Hematopoietic multipotent progenitor cell treated with erythropoietin and hydrocortisone succinate and interleukin-3 and kit ligand, for 8 days (in vitro differentiated cells): ENCODE results near the gene IL22RA1.

Experiments used
- DNase-seq: peaks from one replicate; pipeline ENCODE4 v3.0.0-alpha.2; 2015

The IL22RA1 gene

DNA sequence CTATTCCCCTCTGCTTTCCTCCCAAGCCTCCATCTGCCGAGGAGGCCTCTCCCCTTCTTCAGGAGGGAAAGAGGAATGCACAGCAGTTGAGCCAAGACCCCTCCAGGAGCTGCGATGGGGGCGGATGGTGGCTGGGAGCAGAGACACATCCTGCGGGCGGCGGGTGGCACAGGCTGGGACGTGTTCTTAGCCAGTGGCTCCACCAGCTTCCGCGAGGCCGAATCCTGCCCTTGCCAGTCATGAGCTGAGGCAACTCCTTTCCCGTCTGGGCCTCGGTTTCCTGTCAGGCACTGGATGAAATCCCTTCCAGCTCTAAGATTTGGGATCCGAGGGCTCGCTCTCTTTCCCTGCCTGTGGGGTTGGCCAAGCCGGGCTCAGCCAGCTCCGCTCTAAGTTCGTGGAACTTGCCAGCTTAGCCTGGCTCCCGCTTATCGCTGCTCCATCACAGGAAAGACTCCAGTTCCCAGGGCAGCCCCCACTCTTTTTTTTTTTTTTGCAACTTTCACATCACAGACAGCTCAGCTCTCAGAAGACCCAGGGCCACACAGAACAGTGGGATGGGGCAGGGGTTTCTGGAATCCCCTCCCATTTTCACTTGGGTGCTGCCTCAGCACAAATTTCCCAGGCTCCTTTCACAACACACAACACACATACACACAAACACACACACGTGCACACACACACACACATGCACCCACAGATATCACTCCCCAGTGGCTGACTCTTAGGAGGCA lies 31.5 kb downstream of the IL22RA1 start:
- no peak for DNase-seq

DNA sequence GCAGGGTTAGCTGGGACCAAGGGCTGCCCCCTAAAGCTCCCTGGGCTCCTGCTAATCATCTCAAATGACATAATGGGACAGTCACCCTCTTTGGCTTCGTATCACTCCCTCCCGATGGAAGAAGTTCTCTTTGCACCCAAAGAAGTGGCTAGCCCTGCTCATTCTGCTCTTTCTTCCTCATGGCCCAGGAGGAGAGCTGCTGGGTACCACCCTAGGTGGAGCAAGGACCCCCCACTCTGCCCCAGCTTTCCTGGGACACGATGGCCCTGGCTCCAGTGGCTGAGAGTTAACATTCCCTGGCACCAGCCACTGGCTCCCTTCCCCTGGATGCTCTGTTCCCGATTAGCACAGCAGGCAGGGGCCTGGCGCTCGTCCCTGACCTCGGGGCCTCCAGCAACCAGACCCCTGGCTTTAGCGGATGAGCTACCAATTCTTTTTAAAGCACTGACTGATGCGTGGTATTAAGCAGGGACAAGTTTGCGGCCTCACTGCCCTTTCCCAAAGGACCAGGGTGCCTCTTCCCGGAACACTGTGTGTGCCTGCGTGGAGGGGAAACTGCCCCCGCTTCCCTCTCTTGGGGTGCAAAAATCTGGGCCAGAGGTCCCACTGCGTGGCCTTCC lies 32.2 kb downstream of the IL22RA1 start:
- DNase-seq = no peak

DNA sequence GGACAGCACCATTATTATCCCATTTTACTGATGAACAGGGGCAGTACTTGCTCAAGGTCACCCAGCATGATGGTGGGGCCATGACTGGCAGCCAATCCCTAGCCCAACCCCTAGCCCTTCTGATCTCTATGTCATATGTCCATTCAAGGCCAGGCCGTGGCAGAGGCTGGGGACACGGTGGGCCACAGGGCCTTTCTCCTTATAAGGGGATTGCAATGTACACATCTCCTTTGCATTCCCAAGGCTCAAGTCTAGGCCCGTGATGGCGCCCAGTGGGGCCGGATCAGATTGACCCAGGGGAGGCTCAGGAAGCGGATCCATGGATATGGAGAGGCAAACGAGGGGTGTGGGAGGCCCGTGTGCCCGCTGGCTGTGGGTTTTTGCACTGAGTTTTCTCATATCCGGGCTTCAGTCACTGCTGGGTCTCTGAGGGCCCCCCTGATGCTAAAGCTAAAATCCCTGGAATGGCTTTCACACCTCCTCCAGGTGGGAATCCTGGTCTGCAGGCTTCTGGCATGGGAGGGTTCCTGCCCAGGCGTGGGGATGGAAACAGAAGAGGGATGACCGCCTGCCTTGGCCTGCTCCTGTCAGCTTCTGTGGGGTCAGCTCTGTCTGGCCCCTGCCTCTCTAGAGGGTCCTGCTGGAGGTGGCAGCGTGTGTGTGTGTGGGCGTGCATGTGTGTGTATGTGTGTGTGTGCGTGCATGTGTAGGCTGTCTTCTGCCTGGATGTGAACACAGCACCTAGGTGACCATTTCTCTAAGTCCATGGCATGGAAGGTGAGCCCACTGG lies 33.1 kb downstream of the IL22RA1 start:
- DNase-seq = no peak

DNA sequence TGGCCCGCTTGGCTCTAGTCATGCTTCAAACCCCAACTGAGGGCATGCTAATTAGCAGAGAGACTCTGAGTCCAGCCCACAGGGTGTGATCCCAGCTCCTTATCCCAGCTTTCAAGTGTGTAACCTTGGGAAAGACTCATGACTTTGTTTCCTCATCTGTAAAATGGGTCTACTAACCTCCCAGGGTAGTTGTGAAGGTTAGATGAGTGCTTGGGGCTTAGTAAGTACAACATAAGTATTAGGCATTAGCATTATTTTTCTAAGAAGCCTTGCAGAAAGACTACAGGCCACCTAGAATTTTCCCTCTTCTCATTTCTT lies 33.8 kb downstream of the IL22RA1 start:
- DNase-seq = no peak

DNA sequence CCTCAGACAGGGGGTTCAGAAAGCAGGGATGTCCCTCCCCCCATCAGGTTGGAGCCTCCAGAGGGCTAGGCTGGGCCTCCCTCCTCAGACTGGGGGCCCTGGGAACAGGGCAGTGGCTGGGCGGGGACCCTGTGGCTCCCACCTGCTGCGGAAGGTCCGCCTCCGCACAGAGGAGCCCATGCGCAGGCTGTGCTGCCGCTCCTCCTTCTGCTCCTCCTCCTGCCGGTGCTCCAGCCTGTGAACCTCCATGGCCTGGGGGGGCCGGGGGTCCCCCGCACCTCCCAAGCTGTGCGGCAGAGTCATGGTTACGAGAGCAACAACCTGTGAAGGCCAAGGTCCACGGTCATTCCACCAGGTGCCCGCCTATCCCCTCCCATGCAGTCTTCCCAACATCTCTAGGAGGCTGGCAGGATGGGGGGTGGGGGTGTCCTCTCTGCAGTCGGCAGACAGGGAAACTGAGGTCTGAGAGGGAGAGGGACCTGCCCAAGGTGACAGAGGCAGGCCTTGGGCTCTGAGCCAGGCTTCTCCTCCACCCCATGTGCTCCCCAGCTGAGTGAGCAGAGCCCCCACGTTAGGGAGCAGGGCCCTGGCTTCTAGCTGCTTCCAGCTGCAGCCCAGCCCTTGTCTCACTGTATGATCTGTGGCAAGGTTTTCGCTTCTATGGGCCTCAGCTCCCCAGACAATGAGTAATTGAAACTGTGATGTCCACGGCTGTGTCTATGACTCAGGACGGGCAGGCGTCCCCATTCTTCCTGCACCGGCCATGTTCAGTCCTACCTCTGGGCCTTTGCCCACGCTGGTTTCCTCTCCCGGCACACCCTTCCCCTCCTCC lies 34.4 kb downstream of the IL22RA1 start:
- no peak for DNase-seq

DNA sequence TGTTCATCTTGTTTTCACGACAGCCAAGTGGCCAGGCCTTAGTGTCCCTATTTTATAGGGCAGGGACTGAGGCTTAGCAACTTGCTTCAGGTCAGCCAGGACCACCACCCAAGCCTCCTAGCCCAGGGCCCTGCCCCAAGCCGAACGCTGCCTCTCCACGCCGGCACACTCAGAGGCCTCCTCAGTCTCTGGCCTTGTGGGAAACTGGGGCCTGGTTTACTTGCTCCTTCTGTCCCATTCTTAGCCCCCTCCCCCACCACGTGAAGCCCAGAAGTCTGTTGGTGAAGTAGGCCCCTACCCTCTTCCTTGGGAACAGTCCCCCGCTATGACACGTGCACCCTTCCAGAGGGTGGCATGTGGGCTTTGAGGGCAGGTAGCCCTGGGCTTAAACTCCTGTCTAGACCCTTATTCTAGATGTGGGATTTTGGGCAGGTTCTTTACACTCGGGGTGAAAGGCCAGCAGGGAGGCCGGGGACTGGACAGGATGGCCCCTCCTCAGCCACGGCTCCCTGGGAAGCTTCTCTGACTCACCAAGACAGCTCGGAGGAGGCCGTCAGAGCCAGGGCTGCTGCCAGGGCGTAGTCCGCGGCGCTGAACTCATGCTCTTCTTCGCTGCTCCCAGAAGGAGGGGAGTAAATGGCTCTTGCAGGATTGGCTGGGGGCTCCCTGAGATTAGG lies 35.3 kb downstream of the IL22RA1 start:
- DNase-seq = no peak

DNA sequence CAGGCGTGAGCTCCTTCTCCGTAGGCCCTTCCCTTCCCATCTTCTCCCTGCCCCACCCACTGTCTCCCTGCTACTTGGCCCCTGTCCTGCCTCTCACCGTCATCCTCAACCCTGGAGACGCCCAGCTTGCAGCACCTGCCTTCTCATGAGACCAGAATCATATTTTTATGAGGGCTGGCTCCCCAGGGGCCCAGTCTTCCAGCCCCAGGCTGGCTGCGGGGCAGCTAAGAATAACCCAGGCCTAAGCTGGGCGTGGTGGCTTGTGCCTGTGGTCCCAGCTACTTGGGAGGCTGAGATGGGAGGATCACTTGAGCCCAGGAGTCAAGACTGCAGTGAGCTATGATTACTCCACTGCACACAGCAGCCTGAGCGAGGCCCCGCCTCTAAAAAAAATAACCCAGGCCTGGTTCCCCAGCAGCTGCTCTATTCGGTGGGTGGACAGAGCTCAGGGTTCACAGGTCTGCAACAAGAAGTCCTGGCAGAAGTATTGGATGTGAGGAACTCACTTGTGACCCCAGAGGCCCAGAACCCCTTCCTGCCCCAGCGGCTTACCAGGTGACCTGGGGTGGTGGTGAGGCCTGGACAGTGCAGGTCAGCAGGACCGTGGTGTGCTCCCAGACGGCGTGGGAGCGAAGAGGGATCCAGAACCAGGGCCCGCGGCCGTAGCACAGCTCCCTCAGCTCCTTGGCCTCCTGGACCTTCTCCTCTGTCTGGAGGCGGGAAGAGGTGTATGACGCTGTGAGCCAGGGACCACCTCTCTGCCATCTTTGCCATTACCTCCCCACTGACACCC lies 37.4 kb downstream of the IL22RA1 start:
- DNase-seq = no peak

DNA sequence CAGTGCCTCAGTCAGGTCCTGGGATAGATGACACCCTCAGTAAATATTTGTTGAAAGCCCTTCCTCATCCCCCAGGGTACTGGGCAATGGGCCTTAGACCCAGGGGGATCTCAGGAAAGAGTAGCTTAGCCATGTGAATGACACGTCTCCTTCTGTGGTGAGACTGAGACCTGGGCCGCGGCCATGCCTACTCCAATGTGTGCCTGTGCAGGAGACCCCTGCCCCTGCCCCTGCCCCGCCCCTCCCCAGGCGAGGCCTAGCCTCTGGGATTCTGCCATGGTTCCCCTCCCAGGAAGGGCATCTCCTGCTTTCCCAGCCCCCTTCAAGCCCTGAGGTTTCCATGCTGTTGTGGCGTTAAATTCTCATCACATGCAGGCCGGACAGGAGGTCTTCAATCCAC lies 38.1 kb downstream of the IL22RA1 start:
- no peak for DNase-seq

DNA sequence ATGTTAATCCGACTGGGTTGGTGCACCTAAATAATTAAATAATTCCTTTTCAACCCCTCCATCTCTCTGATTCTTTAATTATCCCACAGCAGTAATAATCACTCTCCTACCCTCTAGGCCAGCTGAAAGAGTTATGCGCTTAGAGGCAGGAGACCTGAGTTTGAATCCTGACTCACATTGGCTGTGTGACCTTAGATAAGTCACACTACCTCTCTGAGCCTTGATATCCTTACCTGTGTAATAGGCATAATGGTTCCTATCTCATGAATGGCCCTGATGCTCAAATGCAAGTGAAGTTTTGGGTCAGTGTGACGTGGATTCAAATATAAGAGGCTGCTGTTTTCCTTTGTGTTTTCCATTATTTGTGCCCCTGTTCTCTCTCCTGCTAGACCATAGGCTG lies 39.1 kb downstream of the IL22RA1 start:
- no peak for DNase-seq

DNA sequence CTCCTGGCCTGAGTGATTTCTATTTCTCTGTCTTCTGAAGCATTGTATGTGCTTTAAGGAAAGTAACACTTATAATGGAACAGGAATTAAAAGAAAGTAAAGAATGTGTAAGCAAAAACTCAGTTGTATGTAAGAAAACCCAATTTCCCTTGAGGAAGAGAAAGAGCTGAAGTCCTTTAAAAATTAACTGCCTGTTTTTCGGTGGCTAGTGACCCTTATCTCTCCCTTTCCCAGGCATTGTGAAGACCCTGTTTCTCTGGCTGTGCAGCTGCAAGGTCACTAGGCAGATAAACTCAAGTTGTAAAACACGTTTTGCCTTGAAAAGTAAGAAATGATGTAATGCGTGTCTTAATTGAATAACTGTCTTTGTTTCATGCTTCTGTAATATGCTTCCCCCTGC lies 39.5 kb downstream of the IL22RA1 start:
- DNase-seq = no peak

DNA sequence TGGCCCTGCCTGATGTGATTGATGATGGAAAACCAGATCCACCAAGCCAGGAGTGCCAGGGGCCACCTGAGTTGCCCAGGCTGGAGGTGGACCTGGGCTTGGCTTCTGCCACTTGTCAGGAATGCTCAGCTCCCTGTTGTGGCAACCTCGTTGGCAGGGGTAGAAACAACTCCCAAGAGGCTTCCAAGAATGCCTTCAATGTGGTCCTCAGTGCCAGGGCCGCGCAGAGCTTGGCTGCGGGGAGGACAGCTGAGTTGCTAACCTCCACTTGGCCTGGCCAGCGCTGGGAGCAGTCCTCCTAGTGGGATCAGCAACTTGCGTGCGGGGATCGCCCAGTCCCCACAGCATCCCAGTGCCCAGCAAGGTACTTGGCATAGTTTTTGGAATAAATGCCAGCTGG lies 40.0 kb downstream of the IL22RA1 start:
- DNase-seq = no peak

DNA sequence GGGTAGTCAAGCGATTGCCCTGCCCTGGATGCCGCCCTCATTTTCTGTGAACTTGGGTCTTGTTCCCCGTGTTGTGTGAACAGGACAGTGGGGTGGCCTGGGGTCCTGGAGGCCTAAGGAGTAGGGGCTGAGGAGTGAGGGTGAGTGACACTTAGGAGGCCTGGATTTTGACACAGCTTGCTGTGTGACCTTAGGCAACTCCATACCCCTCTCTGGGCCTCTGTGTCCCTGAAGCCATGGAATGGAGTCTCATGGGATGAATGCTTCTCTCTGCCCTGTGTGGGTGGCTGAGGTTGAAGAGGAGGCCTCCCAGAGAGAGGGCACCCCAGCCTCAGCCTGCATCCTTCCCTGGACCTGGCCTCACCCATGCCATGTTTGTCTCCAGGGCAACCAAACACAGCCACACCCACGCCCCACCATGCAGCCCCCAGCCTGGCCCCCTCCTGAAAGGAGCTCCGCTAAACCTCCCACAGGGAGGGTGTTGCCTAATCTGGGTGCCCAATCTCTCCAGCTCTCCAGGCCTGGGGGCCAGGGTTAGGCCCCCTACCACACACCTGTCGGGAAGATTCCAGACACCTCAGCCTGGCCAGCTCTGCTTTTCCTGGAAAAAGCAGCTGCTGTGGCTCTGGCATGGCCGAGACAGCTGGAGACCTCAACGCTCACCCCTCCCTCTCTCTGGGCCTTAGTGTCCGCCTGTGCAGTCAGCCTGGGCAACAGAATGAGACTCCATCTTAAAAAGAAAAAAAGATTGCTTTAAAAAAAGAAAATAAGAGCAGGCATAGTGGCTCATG lies 40.9 kb downstream of the IL22RA1 start:
- DNase-seq = no peak

DNA sequence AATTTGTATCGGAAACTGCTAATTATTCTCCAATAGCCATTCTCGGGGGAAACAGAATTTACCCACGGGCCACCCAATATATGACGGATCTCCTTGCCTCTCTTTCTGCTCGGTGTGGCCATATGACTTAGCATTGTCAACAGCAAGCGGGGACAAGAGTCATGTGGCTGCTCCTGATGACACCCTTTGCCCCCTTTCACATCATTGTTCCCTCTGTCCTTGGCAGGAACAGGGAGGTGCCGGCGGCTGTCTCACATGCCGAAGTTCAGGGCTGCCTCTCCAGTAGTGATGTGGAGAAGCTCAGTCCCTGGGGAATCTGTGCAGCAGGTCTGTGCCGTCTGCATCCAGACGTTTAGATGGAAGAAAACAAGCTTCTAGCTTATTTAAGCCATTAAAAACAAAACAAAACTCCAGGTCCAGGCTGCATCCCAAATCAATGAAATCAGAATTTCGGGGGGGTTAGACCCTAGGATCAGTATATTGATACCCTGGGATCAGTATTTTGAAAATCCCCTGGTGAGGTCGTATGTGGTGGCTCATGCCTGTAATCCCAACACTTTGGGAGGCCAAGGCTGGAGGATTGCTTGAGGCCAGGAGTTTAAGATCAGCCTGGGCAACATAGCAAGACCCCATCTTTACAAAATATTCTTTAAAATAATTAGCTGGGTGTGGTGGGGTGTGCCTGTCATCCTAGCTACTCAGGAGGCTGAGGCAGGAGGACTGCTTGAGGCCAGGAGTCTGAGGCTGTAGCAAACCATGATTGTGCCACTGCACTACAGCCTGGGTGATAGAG lies 41.8 kb downstream of the IL22RA1 start:
- DNase-seq = no peak

DNA sequence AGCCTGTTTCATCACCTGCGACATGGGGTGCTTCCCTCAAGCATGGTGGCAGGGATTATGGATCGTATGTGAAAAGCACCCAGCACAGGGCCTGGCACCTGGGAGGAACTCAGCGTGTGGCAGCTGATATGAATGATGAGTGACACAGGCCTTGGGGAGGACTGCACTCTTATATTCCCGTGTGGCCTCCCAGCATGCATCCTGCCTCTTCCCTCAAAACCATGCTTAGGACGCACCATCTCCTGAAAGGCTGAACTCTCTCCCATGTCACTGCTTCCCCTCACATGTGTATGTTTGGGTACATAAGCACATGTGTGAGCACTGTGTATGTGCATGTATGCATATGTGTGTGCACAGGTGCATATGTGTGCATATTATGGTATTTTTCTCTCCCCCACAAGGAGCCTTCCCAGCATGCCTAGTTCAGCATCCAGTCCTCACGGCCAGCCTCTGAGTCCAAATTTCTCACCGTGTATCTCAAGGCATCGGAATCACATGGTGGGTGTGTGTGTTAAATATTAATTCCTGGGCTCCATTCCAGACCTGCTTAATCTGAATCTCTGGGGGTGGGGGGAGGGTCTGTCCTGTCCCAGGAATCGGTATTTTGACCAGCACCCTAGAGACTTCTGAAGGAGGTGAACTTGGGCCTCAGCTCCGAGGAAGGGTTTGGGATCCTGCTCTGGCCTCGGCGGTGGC lies 43.8 kb downstream of the IL22RA1 start:
- no peak for DNase-seq

DNA sequence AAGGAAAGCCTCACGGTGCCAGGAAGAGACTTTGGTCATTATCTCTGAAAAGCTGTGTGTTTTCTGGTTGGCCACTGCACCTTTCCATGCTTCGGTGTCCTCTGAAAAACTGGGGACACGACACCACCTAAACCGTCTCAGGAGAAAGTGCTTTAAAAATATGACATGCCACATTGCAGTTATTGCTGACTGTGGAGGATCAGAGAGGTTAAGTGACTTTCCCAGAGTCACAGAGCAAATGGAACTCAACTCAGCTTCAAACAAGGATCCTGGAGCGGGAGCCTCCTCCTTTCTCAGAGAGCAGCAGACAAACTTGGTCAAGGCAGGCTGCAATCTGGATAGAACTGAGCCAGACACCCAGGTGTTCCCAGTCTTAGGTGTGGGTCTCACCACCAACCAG lies 44.8 kb downstream of the IL22RA1 start:
- DNase-seq = no peak

DNA sequence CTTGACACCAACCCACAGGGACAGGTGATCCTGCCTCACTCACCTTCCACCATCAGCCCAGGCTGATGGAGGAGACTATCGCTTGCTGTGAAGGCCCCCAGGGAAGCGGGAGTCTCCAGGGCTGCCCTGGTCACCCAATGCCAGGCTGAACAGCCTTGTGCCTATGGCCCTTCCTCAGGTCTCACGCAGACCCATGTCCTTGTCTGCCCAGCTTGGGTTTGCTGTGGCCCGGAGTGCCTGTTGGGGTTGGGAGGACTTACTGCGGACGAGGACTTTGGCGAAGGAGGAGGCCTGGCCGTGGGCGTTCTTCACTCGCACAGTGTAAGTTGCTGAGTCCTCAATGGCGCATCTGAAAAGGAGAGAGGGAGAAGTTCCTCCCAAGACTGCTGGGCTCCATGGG lies 45.3 kb downstream of the IL22RA1 start:
- DNase-seq = no peak

DNA sequence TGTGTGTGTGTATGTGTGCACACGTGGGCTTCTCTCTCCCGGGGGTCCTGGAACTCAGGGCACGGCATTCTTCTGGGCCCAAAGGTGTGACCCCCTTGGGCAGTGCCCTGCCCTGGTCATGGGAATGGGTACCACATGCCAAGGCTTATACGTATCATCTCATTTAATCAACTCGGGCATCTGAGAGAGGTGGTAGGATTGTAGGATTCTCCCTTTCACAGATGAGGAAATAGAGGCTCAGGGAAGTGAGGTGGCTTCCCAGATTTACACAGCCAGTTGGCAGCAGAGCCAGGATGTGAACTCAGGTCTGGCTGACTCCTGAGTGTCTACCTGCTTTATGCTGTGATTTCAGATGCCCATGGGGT lies 46.2 kb downstream of the IL22RA1 start:
- no peak for DNase-seq

DNA sequence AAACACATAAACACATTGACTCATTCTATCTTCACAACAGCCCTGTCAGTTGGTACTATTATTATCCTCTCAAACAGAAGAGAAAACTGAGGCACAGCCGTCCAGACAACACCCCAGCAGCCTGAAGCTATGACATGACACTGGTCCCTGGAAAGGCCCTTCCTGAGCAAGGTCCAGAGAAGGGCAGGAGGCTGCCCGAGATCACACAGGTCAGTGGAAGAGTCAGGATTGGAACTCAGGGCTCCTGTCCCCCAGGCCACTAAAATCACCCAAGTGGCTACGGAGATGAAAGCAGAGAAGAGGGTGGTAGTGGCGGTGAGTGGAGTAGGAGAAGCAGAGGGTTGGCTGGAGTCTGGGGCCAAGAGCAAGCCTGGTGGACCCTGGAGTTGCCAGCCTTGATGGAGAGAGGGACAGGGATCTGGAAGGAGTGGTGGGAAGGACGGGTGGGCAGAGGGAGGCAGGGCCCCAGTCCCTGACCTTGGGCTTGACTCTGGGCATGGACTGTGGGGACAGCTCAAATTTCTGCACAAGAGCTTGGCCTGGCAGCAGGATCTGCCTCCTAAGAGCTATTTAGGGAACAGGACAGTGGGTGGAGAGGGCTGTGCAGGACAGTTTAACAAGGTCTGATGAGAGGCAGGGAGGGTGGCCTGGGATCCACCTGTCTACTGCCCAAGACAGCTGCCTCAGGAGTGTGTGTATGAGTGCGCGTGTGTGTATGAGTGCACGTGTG lies 46.8 kb downstream of the IL22RA1 start:
- no peak for DNase-seq
